Prostate gland (tissue), 1 donor: ENCODE results near the gene COG2.

Source experiments
- POLR2A ChIP-seq: fragments of 450-650 bp; IDR thresholded peaks from one replicate; pipeline ENCODE4 v1.6.1; 2016; ENCODE audit warnings: antibody characterized with exemption, mild to moderate bottlenecking
- POLR2AphosphoS5 ChIP-seq: sonication (generic); formaldehyde crosslinking; IDR thresholded peaks from one replicate; pipeline ENCODE4 v1.6.1; 2017; ENCODE audit warnings: antibody characterized with exemption

DNA sequence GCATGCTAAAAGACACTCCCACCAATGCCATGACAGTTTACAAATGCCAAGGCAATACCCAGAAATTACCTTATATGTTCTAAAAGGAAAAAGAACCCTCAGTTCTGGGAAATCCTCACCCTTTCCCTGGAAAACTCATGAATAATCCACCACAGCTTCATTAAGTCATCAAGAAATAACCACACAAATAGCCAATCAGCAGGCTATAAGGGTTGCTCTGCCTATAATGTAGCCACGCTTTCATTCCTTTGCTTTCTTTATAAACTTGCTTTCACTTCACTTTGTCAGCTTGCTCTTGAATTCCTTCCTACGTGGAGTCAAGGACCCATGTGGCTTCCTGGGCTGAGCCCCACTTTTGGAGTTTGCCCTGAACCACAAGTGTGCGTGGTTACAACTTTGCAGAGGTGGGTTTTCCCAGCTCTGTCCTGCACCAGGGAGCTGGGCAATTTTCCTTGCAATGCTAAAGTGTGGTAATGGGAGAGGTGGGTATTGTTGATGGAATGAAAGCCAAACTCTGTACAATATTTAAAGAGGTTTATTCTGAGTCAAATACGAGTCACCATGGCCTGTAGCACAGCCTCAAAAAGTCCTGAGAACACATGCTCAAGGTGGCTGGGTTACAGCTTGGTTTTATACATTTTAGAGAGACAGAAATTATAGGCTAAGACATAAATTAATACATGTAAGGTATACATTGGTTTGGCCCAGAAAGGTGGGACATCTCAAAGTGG lies 42.2 kb upstream of the COG2 start:
- TF ChIP-seq POLR2AphosphoS5 (no peak), POLR2A (no peak)
